ENCODE measurements around the gene LDLRAD1.
"Not testable (repeated sequence)": the region's sequence is repeated elsewhere in the genome, so short reads cannot be mapped to it uniquely, and the experiment has no call there.

LDLRAD1 gene

DNA sequence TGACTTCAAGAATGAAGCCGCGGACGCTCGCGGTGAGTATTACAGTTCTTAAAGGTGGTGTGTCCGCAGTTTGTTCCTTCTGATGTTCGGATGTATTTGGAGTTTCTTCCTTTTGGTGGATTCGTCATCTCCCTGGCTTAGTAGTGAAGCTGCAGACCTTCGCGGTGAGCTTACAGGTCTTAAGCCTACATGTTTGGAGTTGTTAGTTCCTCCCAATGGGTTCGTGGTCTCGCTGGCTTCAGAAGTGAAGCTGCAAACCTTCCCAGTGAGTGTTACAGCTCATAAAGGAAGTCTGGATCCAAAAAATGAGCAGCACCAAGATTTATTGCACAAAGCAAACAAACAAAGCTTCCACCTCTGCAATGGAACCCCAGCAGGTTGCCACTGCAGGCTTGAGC lies 14.7 kb downstream of the LDLRAD1 start:
- H3K27ac ChIP-seq (ENCODE audit: low read depth, low read length) = no peak overlapping the region
- H3K9ac ChIP-seq (ENCODE audit: low read length) = no peak overlapping the region
- H3K27me3 ChIP-seq (ENCODE audit: control insufficient read depth in 1 of 2, insufficient read depth in 2 of 2, low read length in 2 of 2) = no peaks in the 10 kb centered on the region
- H3K36me3 ChIP-seq (ENCODE audit: insufficient read depth, low read length) = no peaks in the 10 kb centered on the region
- no peaks in the 10 kb centered on the region for H3K9me3 ChIP-seq (ENCODE audit: low read length)
- no peaks in the 10 kb centered on the region for H3K4me1 ChIP-seq (ENCODE audit: insufficient read depth, low read length)
- no peak overlapping the region for H3K4me3 ChIP-seq (ENCODE audit: low read depth in 1 of 2, low read length in 2 of 2)

DNA sequence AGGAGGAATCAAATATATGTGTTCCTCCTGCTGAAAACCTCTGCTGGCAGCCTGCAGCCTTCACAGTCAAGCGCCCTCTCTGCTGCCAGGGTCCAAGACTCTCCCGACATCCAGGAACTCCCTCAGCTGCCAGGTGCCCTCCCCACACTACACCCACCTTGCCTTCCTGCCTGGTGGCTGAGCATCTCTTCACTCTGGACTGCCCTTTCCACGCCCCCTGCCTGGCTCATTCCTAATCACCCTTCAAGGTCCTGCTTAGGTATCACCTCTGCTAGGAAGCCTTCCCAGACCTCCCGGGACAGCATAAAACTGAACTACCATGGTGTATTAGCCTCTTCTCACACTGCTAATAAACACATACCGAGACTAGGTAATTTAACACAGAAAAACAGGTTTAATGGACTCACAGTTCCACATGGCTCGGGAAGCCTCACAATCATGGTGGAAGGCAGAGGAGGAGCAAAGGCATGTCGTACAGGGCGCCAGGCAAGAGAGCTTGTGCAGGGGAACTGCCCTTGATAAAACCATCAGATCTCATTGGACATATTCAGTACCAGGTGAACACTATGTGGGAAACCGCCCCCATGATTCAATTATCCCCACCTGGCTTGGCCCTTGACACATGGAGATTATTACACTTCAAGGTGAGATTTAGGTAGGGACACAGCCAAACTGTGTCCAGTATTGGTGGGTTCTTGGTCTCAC lies 15.3 kb downstream of the LDLRAD1 start:
- Histone ChIP-seq H3K27me3 (ENCODE audit: control insufficient read depth in 1 of 2, insufficient read depth in 2 of 2, low read length in 2 of 2) (no peaks in the 10 kb centered on the region), H3K36me3 (ENCODE audit: insufficient read depth, low read length) (no peaks in the 10 kb centered on the region), H3K9ac (ENCODE audit: low read length) (no peak overlapping the region), H3K9me3 (ENCODE audit: low read length) (no peaks in the 10 kb centered on the region), H3K4me3 (ENCODE audit: low read depth in 1 of 2, low read length in 2 of 2) (no peak overlapping the region), H3K4me1 (ENCODE audit: insufficient read depth, low read length) (no peaks in the 10 kb centered on the region), H3K27ac (ENCODE audit: low read depth, low read length) (no peak overlapping the region)

DNA sequence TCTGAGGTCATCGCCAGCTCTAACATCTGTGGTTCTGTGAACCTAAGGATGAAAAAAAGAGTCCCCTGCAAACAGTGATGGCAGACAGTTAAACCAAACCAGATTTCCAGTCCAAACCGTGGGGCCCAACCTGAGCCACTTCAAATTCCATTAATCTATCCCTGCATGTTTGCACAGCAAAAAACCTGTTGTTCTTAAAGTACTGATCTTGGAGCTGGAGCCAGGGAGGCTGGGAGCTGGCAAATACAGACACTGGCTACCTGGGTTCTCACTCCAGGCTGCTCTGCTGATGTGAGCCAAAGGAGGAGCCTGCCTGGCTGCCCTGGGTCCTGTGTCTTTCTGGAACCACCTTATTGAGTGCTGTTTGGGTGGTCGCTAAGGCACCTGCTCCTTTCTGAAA lies 16.4 kb downstream of the LDLRAD1 start:
- Histone ChIP-seq H3K27me3 (ENCODE audit: control insufficient read depth in 1 of 2, insufficient read depth in 2 of 2, low read length in 2 of 2) (no peaks in the 10 kb centered on the region), H3K9ac (ENCODE audit: low read length) (no peak overlapping the region), H3K4me3 (ENCODE audit: low read depth in 1 of 2, low read length in 2 of 2) (no peak overlapping the region), H3K27ac (ENCODE audit: low read depth, low read length) (no peak overlapping the region), H3K9me3 (ENCODE audit: low read length) (no peaks in the 10 kb centered on the region), H3K36me3 (ENCODE audit: insufficient read depth, low read length) (no peaks in the 10 kb centered on the region), H3K4me1 (ENCODE audit: insufficient read depth, low read length) (no peaks in the 10 kb centered on the region)

DNA sequence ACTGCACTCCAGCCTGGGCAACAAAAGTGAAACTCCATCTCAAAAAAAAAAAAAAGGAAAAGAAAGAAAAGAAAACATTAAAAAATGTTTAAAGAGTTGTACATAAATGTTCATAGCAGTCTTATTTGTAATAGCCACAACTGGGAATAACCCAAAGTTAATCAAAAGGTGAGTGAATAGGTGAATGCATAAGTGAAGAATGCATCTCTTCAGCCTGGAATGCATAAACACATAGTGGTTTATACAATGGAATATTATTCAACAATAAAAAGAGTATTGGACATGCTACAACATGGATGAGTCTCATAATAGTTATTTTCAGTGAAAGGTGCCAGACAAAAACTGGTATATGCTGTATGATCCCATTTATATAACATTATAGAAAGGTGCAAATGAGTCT lies 18.1 kb downstream of the LDLRAD1 start:
- no peaks in the 10 kb centered on the region for H3K4me1 ChIP-seq (ENCODE audit: insufficient read depth, low read length)
- H3K9ac ChIP-seq (ENCODE audit: low read length) = no peak overlapping the region
- H3K27me3 ChIP-seq (ENCODE audit: control insufficient read depth in 1 of 2, insufficient read depth in 2 of 2, low read length in 2 of 2) = no peaks in the 10 kb centered on the region
- H3K4me3 ChIP-seq (ENCODE audit: low read depth in 1 of 2, low read length in 2 of 2) = no peak overlapping the region
- H3K36me3 ChIP-seq (ENCODE audit: insufficient read depth, low read length) = no peaks in the 10 kb centered on the region
- no peaks in the 10 kb centered on the region for H3K9me3 ChIP-seq (ENCODE audit: low read length)
- H3K27ac ChIP-seq (ENCODE audit: low read depth, low read length) = no peak overlapping the region

DNA sequence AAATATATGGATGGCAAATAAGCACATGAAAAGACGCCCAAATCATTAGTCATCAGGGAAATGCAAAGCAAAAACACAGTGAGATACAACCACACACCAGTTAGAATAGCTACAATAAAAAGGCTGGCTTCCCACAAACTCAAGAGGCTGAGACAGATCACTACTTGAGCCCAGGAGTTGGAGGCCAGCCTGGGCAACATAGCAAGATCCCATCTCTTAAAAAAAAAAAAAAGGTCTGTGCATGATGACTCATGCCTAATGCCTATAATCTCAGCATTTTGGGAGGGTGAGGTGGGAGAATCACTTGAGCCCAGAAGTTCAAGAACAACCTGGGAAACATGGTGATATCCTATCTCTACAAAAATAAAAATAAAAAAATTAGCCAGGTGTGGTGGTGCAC lies 19.8 kb downstream of the LDLRAD1 start:
- no peak overlapping the region for H3K4me3 ChIP-seq (ENCODE audit: low read depth in 1 of 2, low read length in 2 of 2)
- no peaks in the 10 kb centered on the region for H3K27me3 ChIP-seq (ENCODE audit: control insufficient read depth in 1 of 2, insufficient read depth in 2 of 2, low read length in 2 of 2)
- H3K9me3 ChIP-seq (ENCODE audit: low read length) = no peaks in the 10 kb centered on the region
- no peaks in the 10 kb centered on the region for H3K4me1 ChIP-seq (ENCODE audit: insufficient read depth, low read length)
- no peaks in the 10 kb centered on the region for H3K36me3 ChIP-seq (ENCODE audit: insufficient read depth, low read length)
- no peak overlapping the region for H3K27ac ChIP-seq (ENCODE audit: low read depth, low read length)
- no peak overlapping the region for H3K9ac ChIP-seq (ENCODE audit: low read length)

DNA sequence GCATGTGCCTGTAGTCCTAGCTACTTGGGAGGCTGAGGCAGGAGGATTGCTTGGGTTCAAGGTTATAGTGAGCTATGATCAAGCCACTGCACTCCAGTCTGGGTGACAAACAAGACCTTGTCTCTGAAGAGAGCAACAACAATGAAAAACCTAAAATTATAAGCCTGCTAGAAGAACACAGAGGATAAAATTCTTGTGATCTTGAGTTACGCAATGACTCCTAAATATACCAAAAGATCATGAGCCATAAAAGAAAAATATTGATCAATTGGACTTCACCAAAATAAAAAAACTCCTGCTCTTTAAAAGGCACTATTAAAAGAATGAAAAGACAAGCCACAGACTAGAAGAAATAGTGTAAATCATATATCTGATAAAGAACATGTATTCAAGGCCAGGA lies 22.3 kb downstream of the LDLRAD1 start:
- Histone ChIP-seq H3K9ac (ENCODE audit: low read length) (no peak overlapping the region), H3K36me3 (ENCODE audit: insufficient read depth, low read length) (no peaks in the 10 kb centered on the region), H3K27ac (ENCODE audit: low read depth, low read length) (no peak overlapping the region), H3K9me3 (ENCODE audit: low read length) (no peaks in the 10 kb centered on the region), H3K4me1 (ENCODE audit: insufficient read depth, low read length) (no peaks in the 10 kb centered on the region), H3K27me3 (ENCODE audit: control insufficient read depth in 1 of 2, insufficient read depth in 2 of 2, low read length in 2 of 2) (no peaks in the 10 kb centered on the region), H3K4me3 (ENCODE audit: low read depth in 1 of 2, low read length in 2 of 2) (no peak overlapping the region)

DNA sequence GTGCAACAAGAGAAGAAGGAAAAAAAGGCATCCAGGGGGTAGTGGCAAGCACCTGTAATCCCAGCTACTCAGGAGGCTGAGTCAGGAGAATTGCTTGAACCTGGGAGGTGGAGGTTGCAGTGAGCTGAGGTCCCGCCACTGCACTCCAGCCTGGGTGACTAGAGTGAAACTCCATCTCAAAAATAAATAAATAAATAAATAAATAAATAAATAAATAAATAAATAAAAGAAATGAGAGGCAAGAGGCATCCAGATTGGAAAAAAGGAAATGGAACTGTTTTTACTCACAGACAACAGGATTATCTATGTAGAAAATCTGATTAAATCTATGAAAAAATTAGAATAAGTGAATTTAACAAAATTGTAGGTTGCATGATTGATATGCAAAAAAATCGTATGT lies 23.5 kb downstream of the LDLRAD1 start:
- H3K4me3 ChIP-seq (ENCODE audit: low read depth in 1 of 2, low read length in 2 of 2); H3K27me3 ChIP-seq (ENCODE audit: control insufficient read depth in 1 of 2, insufficient read depth in 2 of 2, low read length in 2 of 2); H3K9me3 ChIP-seq (ENCODE audit: low read length); H3K27ac ChIP-seq (ENCODE audit: low read depth, low read length); H3K9ac ChIP-seq (ENCODE audit: low read length); H3K36me3 ChIP-seq (ENCODE audit: insufficient read depth, low read length); H3K4me1 ChIP-seq (ENCODE audit: insufficient read depth, low read length): not testable (repeated sequence)

DNA sequence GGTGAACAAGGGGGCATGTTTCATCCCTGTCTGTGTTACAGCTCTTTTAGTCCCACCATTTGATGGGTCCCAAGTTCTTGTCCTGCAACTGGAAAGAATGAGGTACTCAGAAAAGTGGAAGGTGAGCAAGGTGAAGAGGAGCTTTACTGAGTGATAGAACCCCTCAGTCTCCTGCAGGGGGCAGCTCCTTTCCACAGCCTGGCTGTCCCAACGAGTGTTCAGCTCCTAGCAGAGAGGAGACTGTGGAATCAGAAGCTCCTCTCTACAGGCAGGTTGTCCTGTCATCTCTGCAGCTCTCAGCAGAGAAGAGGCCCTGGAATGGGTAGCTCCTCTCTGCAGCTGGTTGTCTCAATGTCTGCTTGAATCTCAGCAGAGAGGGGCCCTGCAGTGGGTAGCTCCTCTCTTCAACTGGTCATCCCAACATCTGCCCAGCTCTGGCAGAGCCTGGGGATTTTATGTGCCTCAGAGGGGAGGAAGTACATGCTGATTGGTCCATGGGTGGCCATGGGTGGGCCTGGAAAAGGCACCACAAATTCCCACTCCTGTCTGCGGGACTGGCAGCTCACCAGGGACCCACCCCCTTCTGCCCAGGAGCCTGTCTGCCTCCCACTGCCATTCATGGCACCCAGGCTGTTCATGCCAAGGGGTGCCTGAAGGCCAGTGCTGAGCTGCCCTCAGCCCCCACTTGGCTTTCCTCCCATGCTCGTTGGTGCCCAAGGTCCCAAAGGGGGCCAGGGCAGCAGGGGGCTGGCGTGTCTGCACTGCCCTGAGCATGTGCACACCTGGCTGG lies 25.7 kb downstream of the LDLRAD1 start:
- no peak overlapping the region for H3K27ac ChIP-seq (ENCODE audit: low read depth, low read length)
- H3K4me1 ChIP-seq (ENCODE audit: insufficient read depth, low read length) = no peaks in the 10 kb centered on the region
- H3K9me3 ChIP-seq (ENCODE audit: low read length) = no peaks in the 10 kb centered on the region
- no peak overlapping the region for H3K4me3 ChIP-seq (ENCODE audit: low read depth in 1 of 2, low read length in 2 of 2)
- no peaks in the 10 kb centered on the region for H3K36me3 ChIP-seq (ENCODE audit: insufficient read depth, low read length)
- H3K9ac ChIP-seq (ENCODE audit: low read length) = no peak overlapping the region
- H3K27me3 ChIP-seq (ENCODE audit: control insufficient read depth in 1 of 2, insufficient read depth in 2 of 2, low read length in 2 of 2) = no peaks in the 10 kb centered on the region

DNA sequence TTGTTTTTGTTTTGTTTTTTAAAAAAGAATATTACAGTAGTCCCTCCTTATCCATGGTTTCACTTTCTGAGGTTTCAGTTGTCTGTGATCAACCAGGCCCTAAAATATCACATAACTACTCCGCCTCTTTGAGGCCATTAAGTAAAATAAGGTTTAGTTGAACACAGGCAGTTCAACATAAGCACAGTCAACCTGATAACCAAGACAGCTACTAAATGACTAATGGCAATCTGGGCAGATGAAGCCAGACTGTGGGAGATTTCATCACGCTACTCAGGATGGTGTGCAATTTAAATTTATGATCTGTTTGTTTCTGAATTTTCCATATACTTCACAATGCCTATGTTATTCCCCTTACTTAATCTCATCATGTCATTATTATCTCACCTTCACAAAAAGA lies 30.1 kb downstream of the LDLRAD1 start:
- Histone ChIP-seq H3K27ac (ENCODE audit: low read depth, low read length) (no peak overlapping the region), H3K27me3 (ENCODE audit: control insufficient read depth in 1 of 2, insufficient read depth in 2 of 2, low read length in 2 of 2) (no peaks in the 10 kb centered on the region), H3K9me3 (ENCODE audit: low read length) (no peaks in the 10 kb centered on the region)

DNA sequence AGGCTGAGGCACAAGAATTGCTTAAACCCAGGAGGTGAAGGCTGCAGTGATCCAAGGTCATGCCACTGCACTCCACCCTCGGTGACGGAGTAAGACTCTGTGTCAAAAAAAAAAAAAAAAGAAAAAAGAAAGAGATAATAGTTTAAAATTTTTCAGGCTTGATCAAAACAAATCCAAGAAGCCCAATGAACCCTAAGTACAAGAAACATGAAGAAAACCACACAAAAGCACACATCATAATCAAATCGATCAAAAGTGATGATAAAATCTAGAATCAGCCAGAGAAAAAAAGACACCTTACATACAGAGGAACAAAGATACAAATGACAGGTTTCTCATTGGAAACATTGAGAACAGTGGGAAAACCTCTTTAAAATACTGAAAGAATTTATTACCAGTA lies 31.5 kb downstream of the LDLRAD1 start:
- H3K4me1 ChIP-seq (ENCODE audit: insufficient read depth, low read length) = peaks cover 8% of the 10 kb centered on the region
- no peaks in the 10 kb centered on the region for H3K27me3 ChIP-seq (ENCODE audit: control insufficient read depth in 1 of 2, insufficient read depth in 2 of 2, low read length in 2 of 2)
- H3K27ac ChIP-seq (ENCODE audit: low read depth, low read length) = no peak overlapping the region
- H3K4me3 ChIP-seq (ENCODE audit: low read depth in 1 of 2, low read length in 2 of 2) = no peak overlapping the region
- no peaks in the 10 kb centered on the region for H3K36me3 ChIP-seq (ENCODE audit: insufficient read depth, low read length)
- H3K9me3 ChIP-seq (ENCODE audit: low read length) = no peaks in the 10 kb centered on the region
- H3K9ac ChIP-seq (ENCODE audit: low read length) = no peak overlapping the region

More for the DNA sequence above, 30.1 kb downstream of the LDLRAD1 start:
- H3K9ac ChIP-seq (ENCODE audit: low read length) = no peak overlapping the region
- H3K36me3 ChIP-seq (ENCODE audit: insufficient read depth, low read length) = no peaks in the 10 kb centered on the region
- H3K4me3 ChIP-seq (ENCODE audit: low read depth in 1 of 2, low read length in 2 of 2) = no peak overlapping the region
- H3K4me1 ChIP-seq (ENCODE audit: insufficient read depth, low read length) = peaks cover 4% of the 10 kb centered on the region

DNA sequence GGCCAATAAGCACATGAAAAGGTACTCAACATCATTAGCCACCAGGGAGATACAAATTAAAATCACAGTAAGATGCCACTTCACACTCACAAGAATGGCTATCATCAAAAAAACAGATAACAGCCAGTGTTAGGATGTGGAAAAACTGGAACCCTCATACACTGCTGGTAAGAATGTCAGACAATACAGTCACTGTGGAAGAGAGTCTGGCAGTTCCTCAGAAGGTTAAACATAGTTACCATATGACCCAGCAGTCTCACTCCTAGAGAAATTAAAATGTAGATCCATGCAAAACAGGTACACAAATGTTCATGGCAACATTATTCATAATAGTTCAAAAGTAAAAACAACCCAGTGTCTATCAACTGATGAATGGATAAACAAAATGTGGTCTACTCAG lies 33.3 kb downstream of the LDLRAD1 start:
- Histone ChIP-seq H3K4me3 (ENCODE audit: low read depth in 1 of 2, low read length in 2 of 2) (peak overlapping the region in 1 of 2 donors; percentile 18), H3K27ac (ENCODE audit: low read depth, low read length) (no peak overlapping the region), H3K36me3 (ENCODE audit: insufficient read depth, low read length) (no peaks in the 10 kb centered on the region), H3K9ac (ENCODE audit: low read length) (no peak overlapping the region), H3K4me1 (ENCODE audit: insufficient read depth, low read length) (peaks cover 8% of the 10 kb centered on the region), H3K9me3 (ENCODE audit: low read length) (no peaks in the 10 kb centered on the region), H3K27me3 (ENCODE audit: control insufficient read depth in 1 of 2, insufficient read depth in 2 of 2, low read length in 2 of 2) (no peaks in the 10 kb centered on the region)

DNA sequence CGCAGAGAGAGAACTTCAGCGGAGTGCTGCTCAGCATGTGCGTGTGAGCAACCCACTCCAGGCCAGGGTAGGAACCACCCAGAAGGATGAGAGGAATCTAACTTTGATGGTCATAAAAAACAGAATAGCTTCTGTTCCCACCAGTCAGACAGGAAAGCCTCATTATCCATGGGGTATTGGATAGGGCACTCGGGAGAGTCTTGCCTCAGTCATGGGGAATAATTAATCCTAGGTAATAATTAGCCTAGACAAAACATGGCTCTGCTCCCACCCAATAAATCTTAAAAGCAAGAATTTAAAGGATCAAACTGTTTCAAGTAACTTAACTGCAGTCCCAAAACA lies 35.3 kb downstream of the LDLRAD1 start:
- Histone ChIP-seq H3K9me3 (ENCODE audit: low read length) (no peaks in the 10 kb centered on the region), H3K4me3 (ENCODE audit: low read depth in 1 of 2, low read length in 2 of 2) (peak overlapping the region; percentile 47 to 68), H3K4me1 (ENCODE audit: insufficient read depth, low read length) (peaks cover 8% of the 10 kb centered on the region), H3K36me3 (ENCODE audit: insufficient read depth, low read length) (no peaks in the 10 kb centered on the region), H3K9ac (ENCODE audit: low read length) (no peak overlapping the region), H3K27me3 (ENCODE audit: control insufficient read depth in 1 of 2, insufficient read depth in 2 of 2, low read length in 2 of 2) (no peaks in the 10 kb centered on the region), H3K27ac (ENCODE audit: low read depth, low read length) (peak overlapping the region; percentile 28)
